ENCODE measurements around the gene KCTD4.

DNA sequence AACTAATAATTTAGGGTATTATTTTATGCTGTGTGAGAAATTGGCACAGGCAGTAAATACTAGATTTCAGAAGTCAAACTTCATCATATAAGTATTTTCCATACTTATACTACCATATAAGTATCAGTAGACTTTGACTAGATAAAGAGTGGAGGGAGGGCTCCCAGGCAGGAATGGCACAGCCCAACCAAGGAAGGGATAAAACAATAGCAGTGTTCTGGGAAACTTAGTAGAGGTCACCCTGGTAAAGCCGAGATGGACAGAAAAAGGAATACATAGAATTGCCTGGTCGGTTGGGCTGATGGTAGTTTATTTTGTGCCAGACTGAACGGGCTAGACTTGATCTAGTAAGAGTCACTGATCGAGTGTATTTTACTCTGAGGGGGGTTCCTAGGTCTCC, 19.6 kb upstream of the KCTD4 start:
- TF ChIP-seq EZH2 (IDR thresholded peaks at IDR 0.05; ENCODE audit: borderline replicate concordance, insufficient read depth, low read length, poor library complexity, severe bottlenecking), result no peak
- TF ChIP-seq CTCF (IDR thresholded peaks at IDR 0.05; ENCODE audit: poor library complexity, severe bottlenecking), result no peak
- TF ChIP-seq, protein P1, sequence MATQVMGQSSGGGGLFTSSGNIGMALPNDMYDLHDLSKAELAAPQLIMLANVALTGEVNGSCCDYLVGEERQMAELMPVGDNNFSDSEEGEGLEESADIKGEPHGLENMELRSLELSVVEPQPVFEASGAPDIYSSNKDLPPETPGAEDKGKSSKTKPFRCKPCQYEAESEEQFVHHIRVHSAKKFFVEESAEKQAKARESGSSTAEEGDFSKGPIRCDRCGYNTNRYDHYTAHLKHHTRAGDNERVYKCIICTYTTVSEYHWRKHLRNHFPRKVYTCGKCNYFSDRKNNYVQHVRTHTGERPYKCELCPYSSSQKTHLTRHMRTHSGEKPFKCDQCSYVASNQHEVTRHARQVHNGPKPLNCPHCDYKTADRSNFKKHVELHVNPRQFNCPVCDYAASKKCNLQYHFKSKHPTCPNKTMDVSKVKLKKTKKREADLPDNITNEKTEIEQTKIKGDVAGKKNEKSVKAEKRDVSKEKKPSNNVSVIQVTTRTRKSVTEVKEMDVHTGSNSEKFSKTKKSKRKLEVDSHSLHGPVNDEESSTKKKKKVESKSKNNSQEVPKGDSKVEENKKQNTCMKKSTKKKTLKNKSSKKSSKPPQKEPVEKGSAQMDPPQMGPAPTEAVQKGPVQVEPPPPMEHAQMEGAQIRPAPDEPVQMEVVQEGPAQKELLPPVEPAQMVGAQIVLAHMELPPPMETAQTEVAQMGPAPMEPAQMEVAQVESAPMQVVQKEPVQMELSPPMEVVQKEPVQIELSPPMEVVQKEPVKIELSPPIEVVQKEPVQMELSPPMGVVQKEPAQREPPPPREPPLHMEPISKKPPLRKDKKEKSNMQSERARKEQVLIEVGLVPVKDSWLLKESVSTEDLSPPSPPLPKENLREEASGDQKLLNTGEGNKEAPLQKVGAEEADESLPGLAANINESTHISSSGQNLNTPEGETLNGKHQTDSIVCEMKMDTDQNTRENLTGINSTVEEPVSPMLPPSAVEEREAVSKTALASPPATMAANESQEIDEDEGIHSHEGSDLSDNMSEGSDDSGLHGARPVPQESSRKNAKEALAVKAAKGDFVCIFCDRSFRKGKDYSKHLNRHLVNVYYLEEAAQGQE (IDR thresholded peaks at IDR 0.05; ENCODE audit: borderline replicate concordance), result no peak
- no peak for TF ChIP-seq TAF1 (IDR thresholded peaks at IDR 0.05; ENCODE audit: low read depth)
- no peak for TF ChIP-seq SMC3 (conservative IDR thresholded peaks at IDR 0.05; ENCODE audit: poor library complexity)
- TF ChIP-seq EP300 (conservative IDR thresholded peaks at IDR 0.05; ENCODE audit: poor library complexity, severe bottlenecking), result no peak
